Ovary (tissue), 9 donors: ENCODE results near the gene CEP164. TPM values are rescaled to one million over a fixed set of nuclear protein-coding genes. Genes with fewer than 3 reads are reported as not detected.

Source experiments
- DNase-seq, 5 donors: peaks; one replicate each; pipeline ENCODE4 v3.0.0-alpha.2; 2019 to 2020
- H3K27ac ChIP-seq, 2 donors: fragments of 200-600 bp; one replicate each; pipeline versions ENCODE4 v1.5.1 to v1.8.0; 2019 to 2022
- H3K27me3 ChIP-seq: fragments of 200-600 bp; one replicate; pipeline ENCODE4 v1.8.0; 2022
- H3K36me3 ChIP-seq: fragments of 200-600 bp; sonication (generic); one replicate; pipeline ENCODE4 v1.5.1; 2019
- H3K4me1 ChIP-seq: one replicate; pipeline ENCODE4 v1.8.1; 2013; ENCODE audit warnings: mild to moderate bottlenecking, moderate library complexity; ENCODE audit not compliant: insufficient read depth
- H3K4me3 ChIP-seq: fragments of 200-600 bp; sonication (generic); one replicate; pipeline ENCODE4 v1.5.1; 2017
- H3K9me3 ChIP-seq, 2 donors: fragments of 200-600 bp in 1 of 2; sonication (generic) in 1 of 2; one replicate each; pipeline versions ENCODE4 v1.5.1 to v1.8.1; 2013 to 2019; ENCODE audit warnings: mild to moderate bottlenecking in 1 of 2, moderate library complexity in 1 of 2
- EP300 ChIP-seq: sonication (generic); formaldehyde crosslinking; IDR thresholded peaks from one replicate; pipeline ENCODE4 v1.6.1; 2017; ENCODE audit warnings: antibody characterized with exemption
- POLR2A ChIP-seq: fragments of 450-650 bp; IDR thresholded peaks from one replicate; pipeline ENCODE4 v1.6.1; 2017; ENCODE audit warnings: antibody characterized with exemption, mild to moderate bottlenecking, moderate library complexity
- WGBS, 3 donors: extraction: QIAGEN DNeasy Blood & Tissue Kit in 1 of 3; methylation state at CpG; one replicate each; pipeline versions ENCODE4 v1.1.5 to v1.1.7; 2013 to 2017; 5-methylcytosine and 5-hydroxymethylcytosine counted together
- intact Hi-C, 4 donors: fragments of 100-400 bp; cut with DNase I; formaldehyde crosslinking; loops; one replicate each; pipeline versions ENCODE4 v1.11.0 to v1.15.1; 2022 to 2023
- polyA plus RNA-seq, 2 donors: library from polyadenylated mRNA; stranded (reverse); fragments of 200-250 nt in 1 of 2; fragments of 350-450 nt in 1 of 2; fragmentation: Illumina TruSeq in 1 of 2; extraction: RNeasy Lipid Tissue Mini Kit (QIAGEN cat#74804) in 1 of 2; gene quantifications; one replicate each; pipeline ENCODE4 v1.2.3, GENCODE V29; 2013 to 2014
- total RNA-seq, 7 donors: library from RNA; depleted of rRNA in 2 of 7; stranded (reverse); fragments of >200 nt in 2 of 7; fragmentation: NEBNext Ultra II Directional in 3 of 7; extraction: Animal tissue kit (Norgen Biotek cat#: 25700) in 3 of 7; gene quantifications; one replicate each; pipeline versions ENCODE4 v1.1.0 to v1.2.4, GENCODE V29; 2016 to 2023
- TF ChIP-seq, protein P1 (sequence below), 3 donors: fragments of 450-650 bp in 2 of 3; fragments of 200-600 bp in 1 of 3; IDR thresholded peaks; one replicate each; pipeline versions ENCODE4 v1.5.1 to v1.8.0; 2016 to 2022; ENCODE audit warnings: antibody characterized with exemption in 3 of 3, mild to moderate bottlenecking in 1 of 3
- donor health status: DM: no; HTN: no; CAD: no; lungs with moderate emphysema.
- donor health status: DM: no; HTN: no; CAD: no.
- donor health status: Bipolar disorder and iron deficiency.
- donor health status: DM: yes; HTN: yes; CAD: no.
- donor health status: DM: no; HTN: no; CAD: no.
- donor health status: DM: yes; HTN: yes; CAD: no.

Gene CEP164
- total and polyA plus RNA-seq, 9 donors, result 18.6 to 50.4 (median 28.0) TPM

DNA sequence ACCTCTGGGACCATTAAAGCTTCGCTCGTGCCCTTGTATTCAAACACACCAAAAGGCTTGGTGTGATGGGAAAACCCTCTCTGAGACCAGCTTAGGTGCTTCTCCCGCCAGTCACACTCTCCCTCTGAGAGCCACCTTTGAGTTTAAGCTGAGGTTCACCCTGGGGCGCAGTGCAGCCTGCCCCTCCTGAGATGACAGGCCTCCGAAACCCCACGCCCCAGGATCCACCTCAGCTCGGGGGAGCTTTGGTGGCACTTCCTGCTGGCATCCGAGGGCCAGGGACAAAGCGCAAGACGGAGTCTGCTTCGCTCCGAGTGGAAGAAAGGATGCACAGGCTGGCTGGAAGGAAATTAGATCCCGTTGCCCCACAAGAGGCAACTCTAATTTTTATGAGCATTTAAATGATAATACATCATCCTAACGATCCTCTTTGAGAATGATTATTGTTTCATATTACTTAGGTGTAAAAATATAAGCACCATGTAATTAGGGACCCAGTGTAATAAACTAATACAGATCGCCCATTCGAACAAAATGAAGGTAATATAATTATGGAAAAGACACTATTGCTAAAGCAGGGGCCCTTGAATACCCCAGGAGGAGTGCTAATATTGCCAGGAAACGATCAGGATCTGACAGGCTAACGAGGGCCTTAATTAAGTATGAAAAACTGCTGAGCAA is 134.7 kb downstream of the CEP164 start:
- TF ChIP-seq POLR2A, result no peak
- no peak for TF ChIP-seq EP300
- TF ChIP-seq, protein P1, sequence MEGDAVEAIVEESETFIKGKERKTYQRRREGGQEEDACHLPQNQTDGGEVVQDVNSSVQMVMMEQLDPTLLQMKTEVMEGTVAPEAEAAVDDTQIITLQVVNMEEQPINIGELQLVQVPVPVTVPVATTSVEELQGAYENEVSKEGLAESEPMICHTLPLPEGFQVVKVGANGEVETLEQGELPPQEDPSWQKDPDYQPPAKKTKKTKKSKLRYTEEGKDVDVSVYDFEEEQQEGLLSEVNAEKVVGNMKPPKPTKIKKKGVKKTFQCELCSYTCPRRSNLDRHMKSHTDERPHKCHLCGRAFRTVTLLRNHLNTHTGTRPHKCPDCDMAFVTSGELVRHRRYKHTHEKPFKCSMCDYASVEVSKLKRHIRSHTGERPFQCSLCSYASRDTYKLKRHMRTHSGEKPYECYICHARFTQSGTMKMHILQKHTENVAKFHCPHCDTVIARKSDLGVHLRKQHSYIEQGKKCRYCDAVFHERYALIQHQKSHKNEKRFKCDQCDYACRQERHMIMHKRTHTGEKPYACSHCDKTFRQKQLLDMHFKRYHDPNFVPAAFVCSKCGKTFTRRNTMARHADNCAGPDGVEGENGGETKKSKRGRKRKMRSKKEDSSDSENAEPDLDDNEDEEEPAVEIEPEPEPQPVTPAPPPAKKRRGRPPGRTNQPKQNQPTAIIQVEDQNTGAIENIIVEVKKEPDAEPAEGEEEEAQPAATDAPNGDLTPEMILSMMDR (IDR thresholded peaks at IDR 0.05), result no peak
- Histone ChIP-seq H3K36me3 (no peaks in the 10 kb centered on the region), H3K27ac (no peak overlapping the region), H3K9me3 (no peaks in the 10 kb centered on the region), H3K4me3 (no peak overlapping the region), H3K4me1 (no peaks in the 10 kb centered on the region), H3K27me3 (no peaks in the 10 kb centered on the region)
- intact Hi-C loops, result no loop called here
- DNase-seq, result no peak
- 78 to 85% (median 80%) methylated on average over 18 of the region's 18 CpGs for WGBS, 3 donors

DNA sequence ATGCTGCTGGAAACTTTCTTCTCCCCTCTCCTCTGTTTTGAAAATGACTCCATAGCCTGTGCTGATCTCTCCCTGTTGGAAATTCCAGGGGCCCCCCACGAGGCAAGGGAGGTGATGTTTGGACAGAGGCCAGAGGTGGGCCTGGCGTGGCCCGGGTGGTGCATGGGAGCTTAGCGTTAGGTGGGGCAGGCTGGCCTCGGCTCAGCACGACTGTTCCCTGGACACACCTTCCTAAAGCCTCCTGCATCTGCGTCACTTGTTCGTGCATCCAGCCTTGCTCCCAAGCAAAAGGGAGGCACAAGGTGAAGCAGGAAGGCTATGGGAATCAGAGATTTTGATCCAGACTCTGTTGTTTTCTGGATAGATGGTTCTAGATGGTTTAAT is 135.2 kb downstream of the CEP164 start:
- intact Hi-C loops, result no loop called here

More for the DNA sequence above, 135.2 kb downstream of the CEP164 start:
- H3K4me1 ChIP-seq, result no peaks in the 10 kb centered on the region
- TF ChIP-seq POLR2A (no peak), EP300 (no peak)
- TF ChIP-seq, protein P1 (IDR thresholded peaks at IDR 0.05), result no peak
- no peaks in the 10 kb centered on the region for H3K9me3 ChIP-seq
- no peak overlapping the region for H3K4me3 ChIP-seq
- WGBS, 3 donors, result 63 to 70% (median 67%) methylated on average over 8 of the region's 8 CpGs
- H3K27me3 ChIP-seq, result no peaks in the 10 kb centered on the region
- no peak overlapping the region for H3K27ac ChIP-seq
- no peak for DNase-seq
- H3K36me3 ChIP-seq, result no peaks in the 10 kb centered on the region

Other genes starting within 250 kb of the CEP164 start
- 100 to 1,000 TPM in 1 of 7 donors, 10 to 100 TPM in 6; 33.3 to 134 (median 56.2) TPM for gene SIK3, start 229.4 kb upstream of the CEP164 start, total RNA-seq
- gene SIK3, start 229.4 kb upstream of the CEP164 start, polyA plus RNA-seq, result 10 to 100 TPM; 18.3 to 59.5 TPM
- gene PAFAH1B2, start 183.6 kb upstream of the CEP164 start, total RNA-seq, result 10 to 100 TPM; 57.2 to 95.6 (median 83.3) TPM
- gene PAFAH1B2, start 183.6 kb upstream of the CEP164 start, polyA plus RNA-seq, result 10 to 100 TPM; 23.0 to 45.9 TPM
- 100 to 1,000 TPM in 1 of 7 donors, 10 to 100 TPM in 6; 36.5 to 141 (median 73.7) TPM for gene SIDT2, start 149.1 kb upstream of the CEP164 start, total RNA-seq
- gene SIDT2, start 149.1 kb upstream of the CEP164 start, polyA plus RNA-seq, result 100 to 1,000 TPM in 1 of 2 donors, 10 to 100 TPM in 1; 59.2 to 106 TPM
- 1,000 to 10,000 TPM in 3 of 7 donors, 100 to 1,000 TPM in 4; 491 to 2,646 (median 828) TPM for gene TAGLN, start 128.5 kb upstream of the CEP164 start, total RNA-seq
- gene TAGLN, start 128.5 kb upstream of the CEP164 start, polyA plus RNA-seq, result 1,000 to 10,000 TPM; 1,650 to 3,307 TPM
- gene PCSK7, start 95.8 kb upstream of the CEP164 start, total RNA-seq, result 10 to 100 TPM; 16.3 to 67.7 (median 32.2) TPM
- gene PCSK7, start 95.8 kb upstream of the CEP164 start, polyA plus RNA-seq, result 10 to 100 TPM; 14.5 to 15.7 TPM
- 10 to 100 TPM in 6 of 7 donors, 1 to 10 TPM in 1; 9.7 to 40.9 (median 29.3) TPM for gene RNF214, start 95.2 kb upstream of the CEP164 start, total RNA-seq
- 10 to 100 TPM; 12.8 to 22.7 TPM for gene RNF214, start 95.2 kb upstream of the CEP164 start, polyA plus RNA-seq
- 10 to 100 TPM in 5 of 7 donors, 1 to 10 TPM in 2; 5.1 to 20.3 (median 14.2) TPM for gene BACE1-AS, start 36.5 kb upstream of the CEP164 start, total RNA-seq
- 10 to 100 TPM in 1 of 2 donors, 1 to 10 TPM in 1; 8.0 to 12.7 TPM for gene BACE1-AS, start 36.5 kb upstream of the CEP164 start, polyA plus RNA-seq
- 10 to 100 TPM; 12.6 to 49.6 (median 30.7) TPM for gene BACE1, start 11.6 kb upstream of the CEP164 start, total RNA-seq
- gene BACE1, start 11.6 kb upstream of the CEP164 start, polyA plus RNA-seq, result 10 to 100 TPM; 17.1 to 99.7 TPM